Stimulated activated CD4-positive, alpha-beta T cell treated with anti-CD3 and anti-CD28 coated beads, Interleukin-1b, Interleukin-23, amount 100 ng/mL, for 4 hours (primary cell): Measurements from ENCODE around the gene USP49.
"Not testable (repeated sequence)": the region's sequence is repeated elsewhere in the genome, so short reads cannot be mapped to it uniquely, and the experiment has no call there.

Experiments
- DNase-seq, 2 donors: peaks; one replicate each; pipeline ENCODE4 v3.0.0-alpha.2; 2020; ENCODE audit warnings: low read depth in 2 of 2

USP49 gene

DNA sequence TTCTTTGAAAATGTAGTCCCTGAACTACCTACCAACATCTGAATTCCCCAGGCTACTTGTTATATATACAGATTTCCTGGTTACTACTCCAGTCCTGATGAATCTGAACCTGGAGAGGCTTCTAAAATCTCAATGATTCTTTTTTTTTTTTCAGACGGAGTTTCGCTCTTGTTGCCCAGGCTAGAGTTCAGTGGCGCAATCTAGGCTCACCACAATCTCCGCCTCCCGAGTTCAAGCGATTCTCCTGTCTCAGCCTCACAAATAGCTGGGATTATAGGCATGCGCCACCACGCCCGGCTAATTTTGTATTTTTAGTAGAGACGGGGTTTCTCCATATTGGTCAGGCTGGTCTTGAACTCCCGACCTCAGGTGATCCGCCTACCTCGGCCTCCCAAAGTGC lies 83.2 kb downstream of the USP49 start:
- DNase-seq: not testable (repeated sequence)

DNA sequence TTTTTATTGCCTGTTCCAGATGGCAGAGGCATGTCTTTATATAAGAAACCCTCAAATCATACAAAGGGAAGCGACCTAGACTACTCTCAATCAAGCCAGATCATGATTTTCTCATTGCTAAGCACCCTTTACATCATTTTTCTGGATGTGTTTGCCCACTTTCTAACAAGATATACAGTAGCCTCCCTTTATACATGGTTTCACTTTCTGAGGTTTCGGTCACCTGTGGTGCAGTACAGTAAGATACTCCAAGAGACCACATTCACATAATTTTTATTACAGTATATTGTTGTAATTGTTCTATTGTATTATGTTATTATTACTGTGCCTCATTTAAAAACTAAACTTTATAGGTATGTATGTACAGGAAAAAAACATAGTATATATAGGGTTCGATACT lies 84.1 kb downstream of the USP49 start:
- DNase-seq: no peak

DNA sequence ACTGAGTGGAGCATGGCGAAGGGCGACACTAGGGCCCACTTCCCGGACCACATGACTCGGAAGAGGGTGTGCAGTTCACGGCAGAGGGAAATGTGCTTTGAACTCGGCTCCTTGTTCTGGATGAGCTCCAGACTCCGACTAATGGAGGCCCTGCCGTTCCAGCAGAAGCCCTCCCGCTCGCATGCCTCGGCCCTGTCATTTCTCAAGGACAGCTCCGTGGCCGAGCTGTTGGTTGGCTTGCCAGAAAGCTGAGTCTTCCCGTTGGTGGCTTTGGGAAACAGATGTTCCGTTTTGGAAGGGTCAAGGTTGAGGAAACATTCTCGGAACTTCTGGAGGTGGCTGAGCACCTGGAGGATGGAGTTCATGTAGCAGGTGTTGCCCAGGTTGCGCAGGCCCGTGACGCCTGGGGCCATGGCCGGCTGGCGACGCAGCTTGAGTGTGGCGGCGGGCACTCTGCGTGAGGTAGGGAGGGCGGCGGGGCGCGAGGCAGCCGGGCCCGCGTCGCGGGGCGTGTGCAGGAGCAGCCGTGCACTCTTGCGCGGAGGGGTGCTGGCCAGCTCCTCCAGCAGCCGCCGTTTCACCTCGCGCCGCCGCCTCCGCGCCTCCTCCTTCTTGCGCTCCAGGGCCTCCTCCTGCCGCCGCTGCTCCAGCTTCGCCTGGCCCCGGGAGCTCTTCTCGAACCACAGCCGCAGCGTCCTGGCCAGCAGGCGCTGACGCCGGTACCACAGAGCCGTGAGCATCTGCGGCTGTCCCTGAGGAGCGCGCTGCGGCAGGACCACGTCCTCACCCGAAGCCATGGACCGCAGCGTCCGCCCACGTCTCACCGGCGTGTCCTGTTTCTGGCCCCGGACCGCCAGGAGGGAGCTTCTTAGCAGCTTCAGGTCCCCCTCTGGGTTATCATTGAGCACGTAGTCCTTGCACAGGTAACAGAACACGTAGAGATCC lies 89.1 kb downstream of the USP49 start:
- DNase-seq: no peak

- no peak for DNase-seq
Measured at GRCh38 chr6:41801380-41801779, 93.8 kb downstream of the USP49 start.

GRCh38 chr6:41799559-41799911 lies 95.6 kb downstream of the USP49 start:
- DNase-seq: no peak

DNA sequence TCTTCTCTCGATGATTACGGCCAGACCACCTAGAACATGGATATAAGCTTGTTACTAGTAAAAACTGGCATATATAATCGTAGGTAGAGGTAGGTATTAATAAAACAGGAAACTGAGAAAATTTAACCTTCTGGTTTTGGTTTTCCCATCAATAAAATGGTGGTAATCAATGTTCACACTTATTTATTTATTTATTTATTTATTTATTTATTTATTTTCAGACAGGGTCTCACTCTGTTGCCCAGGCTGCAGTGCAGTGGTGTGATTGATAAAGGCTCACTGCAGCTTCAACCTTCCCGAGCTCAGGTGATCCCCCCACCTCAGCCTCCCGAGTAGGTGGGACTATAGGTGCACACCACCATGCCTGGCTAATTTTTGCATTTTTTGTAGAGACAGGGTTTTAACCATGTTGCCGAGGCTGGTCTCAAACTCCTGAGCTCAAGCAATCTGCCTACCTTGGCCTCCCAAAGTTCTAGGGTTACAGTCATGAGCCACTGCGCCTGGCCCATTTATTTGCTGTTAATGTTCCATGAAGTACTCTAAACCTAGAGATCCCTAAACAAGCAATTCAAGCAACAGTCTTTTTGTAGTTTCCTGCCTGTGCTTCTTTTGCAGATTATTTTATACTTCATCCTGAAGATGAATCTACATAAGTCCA lies 96.1 kb downstream of the USP49 start:
- DNase-seq: no peak

DNA sequence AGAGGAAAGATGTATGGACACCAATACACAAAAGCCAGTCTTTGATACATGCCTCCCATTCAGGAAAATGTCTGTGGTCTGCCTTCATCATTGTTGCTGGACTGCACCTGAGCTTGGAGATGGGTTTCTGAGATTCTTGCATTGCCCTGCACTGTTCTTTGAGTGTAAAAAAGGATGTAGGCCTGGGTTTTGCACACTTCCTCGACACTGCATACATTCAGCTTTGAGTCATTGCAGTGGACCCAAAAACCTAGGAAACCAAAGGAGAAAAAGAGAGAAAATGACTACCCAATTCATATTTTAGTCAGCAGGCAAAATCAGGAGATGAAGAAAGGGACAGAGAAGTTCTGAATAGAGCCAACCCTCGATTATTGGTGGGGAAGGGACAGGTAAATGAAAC lies 98.7 kb downstream of the USP49 start:
- no peak for DNase-seq

- no peak for DNase-seq
Measured at GRCh38 chr6:41791984-41792383, 103.2 kb downstream of the USP49 start.

GRCh38 chr6:41791305-41791704 lies 103.9 kb downstream of the USP49 start:
- no peak for DNase-seq

- no peak for DNase-seq
Measured at GRCh38 chr6:41790045-41790444, 105.1 kb downstream of the USP49 start.

DNA sequence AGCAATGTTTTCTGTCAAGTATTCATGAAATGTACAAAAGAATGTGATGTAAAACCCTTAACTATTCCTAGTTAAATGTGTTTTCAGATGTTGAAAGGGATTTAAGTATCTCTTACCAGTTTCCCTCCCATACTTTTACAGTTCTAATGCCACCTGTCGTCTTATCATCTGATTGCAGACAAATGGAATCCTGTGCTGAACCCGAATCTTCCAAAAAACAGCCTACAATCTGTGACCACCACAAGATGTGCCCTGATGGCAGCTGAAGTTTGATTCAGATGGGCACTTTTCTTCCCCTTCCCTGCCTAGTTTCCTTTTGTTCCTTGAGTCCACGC lies 105.8 kb downstream of the USP49 start:
- DNase-seq: no peak

DNA sequence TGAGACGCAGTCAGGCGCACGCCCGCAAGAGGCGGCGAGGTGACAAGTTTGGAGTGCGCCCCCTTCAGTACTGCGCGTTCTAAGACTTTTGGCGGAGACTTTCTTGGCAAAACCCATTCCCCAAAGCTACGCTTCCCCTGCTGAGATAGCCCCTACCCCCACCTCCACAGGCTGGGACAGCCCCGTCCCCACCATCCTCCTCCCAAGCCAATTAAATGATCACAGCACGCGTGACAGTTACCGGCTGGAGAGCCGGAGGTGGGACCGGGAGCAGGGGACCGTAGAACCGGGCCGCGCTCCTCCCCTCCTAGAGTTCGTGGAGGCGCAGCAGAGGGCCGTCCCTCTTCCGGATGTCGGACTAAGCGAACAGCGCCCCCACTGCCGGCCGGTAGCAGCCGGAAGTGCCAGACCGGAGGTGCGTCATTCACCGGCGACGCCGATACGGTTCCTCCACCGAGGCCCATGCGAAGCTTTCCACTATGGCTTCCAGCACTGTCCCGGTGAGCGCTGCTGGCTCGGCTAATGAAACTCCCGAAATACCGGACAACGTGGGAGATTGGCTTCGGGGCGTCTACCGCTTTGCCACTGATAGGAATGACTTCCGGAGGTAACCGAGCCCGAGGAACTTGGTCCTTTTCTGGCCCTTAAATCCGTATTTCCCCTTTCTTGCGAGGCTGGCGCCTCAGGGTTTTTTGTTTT lies 107.8 kb downstream of the USP49 start, which contains the start of gene TOMM6:
Gene TOMM6 (plus strand): TSS at position 476 of the 699 bp plus-strand sequence. CDS start 4 bp downstream, at position 480.
- DNase-seq: peak; percentile 92 to 94

- peak; percentile 86 to 89 for DNase-seq
Measured at GRCh38 chr6:41786451-41787218, 108.5 kb downstream of the USP49 start.

DNA sequence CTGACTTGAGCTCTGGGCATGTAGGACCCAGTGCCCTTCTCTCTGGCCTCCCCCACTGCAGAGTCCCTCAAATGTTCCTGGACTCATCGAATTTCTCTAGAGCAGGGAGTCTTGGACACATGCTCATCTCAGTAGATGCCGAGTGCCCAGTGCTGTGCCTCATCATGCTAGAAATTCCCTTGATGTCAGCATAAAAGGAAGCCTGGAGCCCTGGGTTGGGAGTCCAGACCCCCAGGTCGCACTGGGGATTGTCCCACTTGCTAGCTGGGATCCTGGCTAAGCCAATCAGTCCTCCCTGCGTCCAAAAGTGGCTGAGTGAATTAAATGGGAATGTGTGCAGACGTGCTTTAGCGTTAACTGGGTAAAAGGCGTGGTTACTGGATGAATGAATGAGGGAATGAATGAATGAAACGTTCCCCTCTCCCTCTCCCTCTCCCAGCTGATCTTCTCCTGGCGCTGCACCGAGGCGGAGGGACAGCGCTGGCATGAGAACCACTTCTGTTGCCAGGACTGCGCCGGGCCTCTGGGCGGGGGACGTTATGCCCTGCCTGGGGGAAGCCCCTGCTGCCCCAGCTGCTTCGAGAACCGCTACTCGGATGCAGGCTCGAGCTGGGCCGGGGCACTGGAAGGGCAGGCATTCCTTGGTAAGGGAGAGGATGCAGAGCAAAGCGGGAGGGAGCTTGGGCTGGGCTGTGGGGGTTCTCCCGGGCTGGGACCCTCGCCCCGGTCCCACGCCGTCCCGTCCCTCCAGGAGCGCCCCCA lies 109.3 kb downstream of the USP49 start:
- DNase-seq: no peak

DNA sequence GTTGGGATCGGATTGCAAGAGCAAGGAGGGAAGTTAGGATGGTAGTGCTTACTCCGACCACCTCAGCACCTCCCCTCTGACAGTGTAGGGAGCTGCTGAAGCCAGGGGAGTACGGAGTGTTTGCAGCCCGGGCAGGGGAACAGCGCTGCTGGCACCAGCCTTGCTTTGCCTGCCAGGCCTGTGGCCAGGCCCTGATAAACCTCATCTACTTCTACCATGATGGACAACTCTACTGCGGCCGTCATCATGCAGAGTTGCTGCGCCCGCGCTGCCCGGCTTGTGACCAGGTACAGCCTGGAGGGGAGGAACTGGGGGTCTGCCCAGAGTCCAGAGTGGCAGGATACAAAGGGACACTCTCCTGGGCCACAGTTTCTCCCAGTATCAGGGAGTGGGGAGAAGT lies 109.9 kb downstream of the USP49 start:
- DNase-seq: no peak

GRCh38 chr6:41784581-41785171 lies 110.5 kb downstream of the USP49 start:
- no peak for DNase-seq

- DNase-seq: no peak
Measured at GRCh38 chr6:41783106-41783780, 111.9 kb downstream of the USP49 start.

DNA sequence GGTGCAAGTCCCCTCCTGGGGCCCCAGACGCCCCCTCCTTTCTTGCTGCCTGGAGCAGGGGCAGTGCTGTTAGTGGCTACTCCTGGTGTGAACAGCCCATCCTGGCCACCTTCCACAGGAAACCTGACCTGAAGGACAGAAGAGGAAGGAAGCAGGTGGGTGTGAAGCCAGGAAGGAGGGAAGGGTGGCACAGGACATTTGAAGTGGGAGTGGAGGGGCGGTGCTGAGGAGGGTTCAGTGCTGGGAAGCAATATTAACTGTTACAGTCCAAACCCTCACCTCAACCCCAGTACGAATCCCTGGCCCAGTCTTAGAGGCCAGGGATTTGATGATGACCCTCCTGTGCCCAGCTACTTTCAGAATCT lies 113.8 kb downstream of the USP49 start:
- no peak for DNase-seq

- DNase-seq: no peak
Measured at GRCh38 chr6:41780551-41781365, 114.4 kb downstream of the USP49 start, which contains the start of gene PRICKLE4. PRICKLE4 (plus strand) TSS chr6:41780782; CDS start chr6:41783474, 2,692 bp downstream.
